ENCODE measurements around the gene TRAPPC2B. TPM values are rescaled to one million over a fixed set of nuclear protein-coding genes. Genes with fewer than 3 reads are reported as not detected.

Gene TRAPPC2B
- total RNA-seq, 1 experiment from 2014 or later, result 11.7 TPM

DNA sequence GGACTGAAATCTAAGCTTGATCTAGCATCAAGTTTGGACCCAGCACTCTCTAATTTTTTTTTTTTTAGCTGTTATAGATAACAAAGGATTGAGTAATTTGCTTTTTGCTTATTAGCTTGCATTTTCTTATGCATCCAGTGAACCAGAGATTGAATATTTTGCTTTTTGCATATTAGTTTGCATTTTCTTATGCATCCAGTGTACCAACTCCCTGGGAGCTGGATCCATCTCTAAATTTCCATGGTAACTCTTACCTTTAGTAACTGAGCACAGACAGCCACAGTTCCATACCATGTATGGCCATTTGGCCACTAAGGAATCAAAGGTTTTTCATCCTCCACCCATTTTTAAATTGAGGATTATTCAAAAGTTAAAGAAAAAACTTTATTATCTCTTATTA is 17.6 kb downstream of the TRAPPC2B start:
- no TSS peak for BruUV-seq (replicated peaks)
- no peaks in the 10 kb centered on the region for H3K27me3 Mint-ChIP-seq (ENCODE audit: unreplicated experiment)
- no peak for DNase-seq
- peaks cover 15% of the 10 kb centered on the region for H3K9me3 Mint-ChIP-seq (ENCODE audit: low read depth, unreplicated experiment)
- CTCF ChIA-PET, result interaction anchor here (0.7 kb wide), 1 partner anchor 648 kb away, joined by 4 read pairs; no protein-coding TSS in a partner anchor
- intact Hi-C loops (cut with micrococcal nuclease; ENCODE audit: unreplicated experiment), result loop anchor here (10.0 kb wide), 1 partner anchor 186 kb away; the partner anchor contains the start of gene ZNF264
- H3K4me1 Mint-ChIP-seq (ENCODE audit: low read depth, unreplicated experiment), result no peaks in the 10 kb centered on the region
- TF ChIP-seq, protein P1, sequence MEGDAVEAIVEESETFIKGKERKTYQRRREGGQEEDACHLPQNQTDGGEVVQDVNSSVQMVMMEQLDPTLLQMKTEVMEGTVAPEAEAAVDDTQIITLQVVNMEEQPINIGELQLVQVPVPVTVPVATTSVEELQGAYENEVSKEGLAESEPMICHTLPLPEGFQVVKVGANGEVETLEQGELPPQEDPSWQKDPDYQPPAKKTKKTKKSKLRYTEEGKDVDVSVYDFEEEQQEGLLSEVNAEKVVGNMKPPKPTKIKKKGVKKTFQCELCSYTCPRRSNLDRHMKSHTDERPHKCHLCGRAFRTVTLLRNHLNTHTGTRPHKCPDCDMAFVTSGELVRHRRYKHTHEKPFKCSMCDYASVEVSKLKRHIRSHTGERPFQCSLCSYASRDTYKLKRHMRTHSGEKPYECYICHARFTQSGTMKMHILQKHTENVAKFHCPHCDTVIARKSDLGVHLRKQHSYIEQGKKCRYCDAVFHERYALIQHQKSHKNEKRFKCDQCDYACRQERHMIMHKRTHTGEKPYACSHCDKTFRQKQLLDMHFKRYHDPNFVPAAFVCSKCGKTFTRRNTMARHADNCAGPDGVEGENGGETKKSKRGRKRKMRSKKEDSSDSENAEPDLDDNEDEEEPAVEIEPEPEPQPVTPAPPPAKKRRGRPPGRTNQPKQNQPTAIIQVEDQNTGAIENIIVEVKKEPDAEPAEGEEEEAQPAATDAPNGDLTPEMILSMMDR (IDR thresholded peaks at IDR 0.05; ENCODE audit: unreplicated experiment), result no peak
- peaks cover 6% of the 10 kb centered on the region for H3K36me3 Mint-ChIP-seq (ENCODE audit: insufficient read depth, unreplicated experiment)
- no peak overlapping the region for H3K27ac Mint-ChIP-seq (ENCODE audit: unreplicated experiment)
- H3K4me3 Mint-ChIP-seq (ENCODE audit: low read depth, unreplicated experiment), result no peak overlapping the region

DNA sequence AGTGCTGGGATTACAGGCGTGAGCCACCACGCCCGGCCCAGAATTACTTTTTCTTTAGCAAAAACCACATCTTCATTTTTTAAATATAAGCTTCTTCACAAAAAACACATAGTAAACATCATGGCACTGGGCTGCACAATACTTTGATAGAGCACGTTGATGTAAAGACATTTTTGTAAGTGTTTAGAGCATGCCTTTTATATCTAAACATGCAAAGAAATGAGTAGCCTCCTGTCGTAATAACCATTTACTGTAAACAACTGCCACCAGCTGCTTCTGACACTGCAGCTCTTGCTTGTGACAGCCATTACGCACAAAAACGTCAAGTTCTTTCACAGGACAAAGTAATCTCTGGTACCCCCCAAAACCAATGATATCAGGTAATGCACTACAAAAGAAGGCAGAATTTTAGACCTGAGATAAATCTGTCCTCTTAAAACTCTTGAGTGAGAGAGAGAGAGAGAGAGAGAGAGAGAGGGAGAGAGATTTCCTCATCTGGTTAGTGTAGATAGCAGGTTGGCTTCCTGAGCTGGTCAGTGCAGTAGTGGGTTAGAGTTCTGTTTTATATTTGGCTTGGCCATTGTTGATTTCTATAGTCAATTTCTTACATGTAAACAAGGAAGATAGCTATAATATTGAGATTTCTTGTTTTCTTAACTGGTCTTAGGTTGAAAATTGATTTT is 19.6 kb downstream of the TRAPPC2B start:
- BruUV-seq (replicated peaks), result no TSS peak
- peaks cover 21% of the 10 kb centered on the region for H3K9me3 Mint-ChIP-seq (ENCODE audit: low read depth, unreplicated experiment)
- CTCF ChIA-PET, result no interaction called here
- no peaks in the 10 kb centered on the region for H3K27me3 Mint-ChIP-seq (ENCODE audit: unreplicated experiment)
- no peak for DNase-seq
- TF ChIP-seq, protein P1 (IDR thresholded peaks at IDR 0.05; ENCODE audit: unreplicated experiment), result no peak
- intact Hi-C loops (cut with micrococcal nuclease; ENCODE audit: unreplicated experiment), result loop anchor here (10.0 kb wide), 1 partner anchor 188 kb away; the partner anchor contains the start of gene ZNF264
- no peaks in the 10 kb centered on the region for H3K4me1 Mint-ChIP-seq (ENCODE audit: low read depth, unreplicated experiment)
- no peak overlapping the region for H3K4me3 Mint-ChIP-seq (ENCODE audit: low read depth, unreplicated experiment)
- H3K27ac Mint-ChIP-seq (ENCODE audit: unreplicated experiment), result no peak overlapping the region
- H3K36me3 Mint-ChIP-seq (ENCODE audit: insufficient read depth, unreplicated experiment), result no peaks in the 10 kb centered on the region

DNA sequence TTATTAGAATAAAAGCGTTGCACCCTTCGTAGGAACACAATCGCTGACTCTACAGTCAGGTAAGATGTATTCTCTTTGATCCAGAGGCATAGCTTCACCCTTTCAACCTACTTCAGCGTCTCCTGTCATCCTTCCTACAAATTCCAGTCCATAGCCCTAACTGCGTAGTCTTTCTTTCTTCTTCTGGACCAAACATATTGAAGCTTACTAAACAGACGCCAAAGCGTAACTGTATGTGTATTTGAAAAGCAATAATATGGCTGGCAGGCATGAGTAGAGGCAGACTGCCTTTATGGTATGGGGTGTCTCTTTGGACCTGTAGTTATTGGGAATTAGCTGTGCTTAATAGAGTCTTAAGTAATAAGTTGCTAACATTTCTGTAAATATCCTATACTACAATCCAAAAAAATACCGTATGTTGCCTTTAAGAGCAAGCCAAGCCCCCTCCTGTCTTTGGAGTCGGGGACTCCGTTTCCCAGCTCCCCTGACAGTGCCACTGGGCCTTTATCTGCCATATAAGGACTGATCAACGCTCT is 25.9 kb downstream of the TRAPPC2B start:
- Mint-ChIP-seq H3K36me3 (ENCODE audit: insufficient read depth, unreplicated experiment) (peaks cover 22% of the 10 kb centered on the region), H3K27me3 (ENCODE audit: unreplicated experiment) (no peaks in the 10 kb centered on the region), H3K9me3 (ENCODE audit: low read depth, unreplicated experiment) (peaks cover 15% of the 10 kb centered on the region), H3K27ac (ENCODE audit: unreplicated experiment) (peak overlapping the region; percentile 90), H3K4me3 (ENCODE audit: low read depth, unreplicated experiment) (peak overlapping the region; percentile 75), H3K4me1 (ENCODE audit: low read depth, unreplicated experiment) (peaks cover 10% of the 10 kb centered on the region)
- DNase-seq, result no peak
- no TSS peak for BruUV-seq (replicated peaks)
- intact Hi-C loops (cut with micrococcal nuclease; ENCODE audit: unreplicated experiment), result loop anchor here (1.0 to 10.0 kb wide), 3 partner anchors 22 to 194 kb away; partner anchors contain the start of genes TRAPPC2B, ZNF17, ZNF264 and ZNF547
- TF ChIP-seq, protein P1 (IDR thresholded peaks at IDR 0.05; ENCODE audit: unreplicated experiment), result no peak
- CTCF ChIA-PET, result interaction anchor here (0.6 to 1.1 kb wide), 4 partner anchors 26 to 429 kb away, joined by 3 to 5 read pairs (median 4); partner anchors contain the start of genes TRAPPC2B and ZNF547

DNA sequence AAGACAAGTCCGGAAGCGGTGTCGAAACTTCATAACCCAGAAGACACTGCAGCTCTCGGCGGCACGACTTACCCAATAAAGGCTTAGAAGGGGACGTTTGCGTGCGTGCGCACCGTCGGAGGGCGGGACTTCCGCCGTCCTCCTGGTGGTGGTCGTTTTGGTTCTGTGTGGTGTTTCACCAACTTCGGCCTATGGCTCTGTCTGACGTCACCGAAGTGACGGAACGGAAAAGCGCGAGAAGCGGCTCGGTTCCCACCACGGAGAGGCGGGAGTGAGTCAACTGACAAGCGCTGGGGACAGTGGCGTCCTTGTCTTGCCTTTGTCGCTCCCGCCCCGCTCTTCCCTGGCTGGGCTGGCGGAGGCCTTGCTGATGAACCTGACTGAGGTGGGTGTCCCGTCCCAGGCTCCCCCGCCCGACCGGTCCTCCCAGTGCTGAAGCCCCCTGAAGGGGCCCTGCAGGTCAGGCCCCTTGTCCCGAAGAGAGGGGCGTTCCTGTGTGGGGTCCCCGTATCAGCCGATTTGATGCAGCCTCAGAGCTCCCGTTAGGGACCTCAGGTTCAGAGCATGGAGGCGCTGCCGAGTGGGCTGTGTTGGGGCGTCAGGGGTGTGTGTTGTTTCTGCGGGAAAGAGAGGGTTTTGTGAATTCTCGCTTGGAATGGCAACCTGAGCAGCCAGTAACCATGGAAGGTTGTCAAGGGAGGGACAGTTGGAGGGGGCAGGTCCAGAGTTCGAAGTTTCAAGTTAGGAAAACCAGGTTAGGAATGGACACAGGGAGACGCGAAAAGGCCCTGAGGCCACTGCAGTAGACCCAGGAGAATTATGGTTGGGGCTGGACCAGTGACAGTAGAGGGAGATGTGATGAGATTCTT is 26.6 kb downstream of the TRAPPC2B start, which contains the start of gene ZNF548:
Gene ZNF548, plus strand, starts transcription at position 125 of the 869 bp plus-strand sequence. Its CDS starts 246 bp downstream, at position 371.
- peaks cover 19% of the 10 kb centered on the region for H3K9me3 Mint-ChIP-seq (ENCODE audit: low read depth, unreplicated experiment)
- peaks cover 28% of the 10 kb centered on the region for H3K36me3 Mint-ChIP-seq (ENCODE audit: insufficient read depth, unreplicated experiment)
- no peaks in the 10 kb centered on the region for H3K27me3 Mint-ChIP-seq (ENCODE audit: unreplicated experiment)
- CTCF ChIA-PET, result interaction anchor here (0.6 to 1.1 kb wide), 4 partner anchors 27 to 429 kb away, joined by 3 to 5 read pairs (median 4); partner anchors contain the start of genes TRAPPC2B and ZNF547
- peaks cover 10% of the 10 kb centered on the region for H3K4me1 Mint-ChIP-seq (ENCODE audit: low read depth, unreplicated experiment)
- peak within 1 kb of the TSS; percentile 90 for H3K27ac Mint-ChIP-seq (ENCODE audit: unreplicated experiment)
- intact Hi-C loops (cut with micrococcal nuclease; ENCODE audit: unreplicated experiment), result loop anchor here (1.0 to 10.0 kb wide), 3 partner anchors 21 to 195 kb away; partner anchors contain the start of genes TRAPPC2B, ZNF17, ZNF264 and ZNF547
- H3K4me3 Mint-ChIP-seq (ENCODE audit: low read depth, unreplicated experiment), result peak within 1 kb of the TSS; percentile 75
- BruUV-seq (replicated peaks), result TSS peak; percentile 58
- TF ChIP-seq, protein P1 (IDR thresholded peaks at IDR 0.05; ENCODE audit: unreplicated experiment), result no peak
- peak; percentile 96 for DNase-seq

Measured in Calu3 (cell line).